ENCODE results near the gene SYNPO.

The SYNPO gene

DNA sequence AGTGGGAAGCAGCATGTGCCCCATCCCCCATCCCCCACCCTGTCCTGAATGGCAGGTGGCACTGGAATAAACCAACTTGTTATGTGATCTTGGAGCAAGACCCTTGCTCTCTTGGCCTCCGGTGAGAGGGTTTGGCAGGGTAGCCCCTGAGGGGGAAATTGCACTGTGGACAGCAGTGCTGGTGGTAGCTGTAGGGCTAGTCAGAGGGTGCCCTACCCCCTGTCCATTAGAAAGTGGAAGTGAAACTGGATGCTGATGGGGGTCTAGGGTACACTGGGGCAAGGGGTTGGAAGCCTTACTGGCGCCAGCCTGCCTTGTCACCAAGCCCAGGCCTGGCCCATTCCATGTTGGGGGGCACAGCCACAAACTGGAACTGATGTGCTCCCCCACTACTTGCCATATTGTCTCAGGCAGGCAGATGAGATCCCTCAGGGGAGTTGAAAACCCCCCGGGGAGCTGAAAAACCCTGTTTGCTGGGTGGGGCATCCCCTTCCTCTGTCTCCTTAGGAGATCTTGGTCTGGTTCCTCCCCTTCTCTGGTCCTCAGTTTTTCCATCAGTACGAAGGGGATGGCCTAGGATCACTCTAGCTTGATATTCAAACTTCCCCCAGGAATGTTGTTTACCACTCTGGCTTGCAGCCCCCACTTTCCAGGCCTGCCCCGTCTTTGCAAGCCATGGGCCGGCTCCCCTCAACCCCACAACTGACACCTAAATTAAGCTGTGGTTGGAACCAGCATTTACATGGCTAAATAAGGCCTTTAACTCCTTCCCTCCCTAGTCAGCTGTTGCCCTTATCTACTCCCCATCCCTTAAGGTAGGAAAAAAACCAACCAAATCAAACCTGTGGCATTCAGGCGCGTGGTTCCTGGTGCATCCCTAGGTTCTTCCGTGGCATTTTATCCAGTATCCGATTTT is 14.4 kb upstream of the SYNPO start:
- DNase-seq: no peak

DNA sequence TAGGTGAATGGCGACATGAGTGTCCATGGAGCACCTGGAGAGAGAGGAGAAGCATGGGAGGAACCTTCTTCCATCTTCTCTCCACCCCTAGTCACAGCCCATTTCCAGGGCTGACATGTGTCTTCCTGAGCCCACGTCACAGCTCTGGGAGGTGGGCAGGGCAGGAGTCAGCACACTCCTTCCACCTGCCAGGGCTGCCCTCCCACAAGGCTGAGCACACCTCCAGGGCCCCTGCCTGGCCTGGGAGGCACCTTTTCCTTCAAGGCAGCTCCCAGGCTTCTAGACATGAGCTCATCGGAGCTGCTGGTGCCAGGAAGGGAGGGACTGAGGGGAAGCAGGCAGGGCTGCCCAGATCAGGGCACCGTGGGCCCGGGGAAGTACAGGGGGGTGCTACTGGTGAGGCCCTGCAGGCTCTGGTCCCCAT is 13.6 kb upstream of the SYNPO start:
- DNase-seq: no peak

DNA sequence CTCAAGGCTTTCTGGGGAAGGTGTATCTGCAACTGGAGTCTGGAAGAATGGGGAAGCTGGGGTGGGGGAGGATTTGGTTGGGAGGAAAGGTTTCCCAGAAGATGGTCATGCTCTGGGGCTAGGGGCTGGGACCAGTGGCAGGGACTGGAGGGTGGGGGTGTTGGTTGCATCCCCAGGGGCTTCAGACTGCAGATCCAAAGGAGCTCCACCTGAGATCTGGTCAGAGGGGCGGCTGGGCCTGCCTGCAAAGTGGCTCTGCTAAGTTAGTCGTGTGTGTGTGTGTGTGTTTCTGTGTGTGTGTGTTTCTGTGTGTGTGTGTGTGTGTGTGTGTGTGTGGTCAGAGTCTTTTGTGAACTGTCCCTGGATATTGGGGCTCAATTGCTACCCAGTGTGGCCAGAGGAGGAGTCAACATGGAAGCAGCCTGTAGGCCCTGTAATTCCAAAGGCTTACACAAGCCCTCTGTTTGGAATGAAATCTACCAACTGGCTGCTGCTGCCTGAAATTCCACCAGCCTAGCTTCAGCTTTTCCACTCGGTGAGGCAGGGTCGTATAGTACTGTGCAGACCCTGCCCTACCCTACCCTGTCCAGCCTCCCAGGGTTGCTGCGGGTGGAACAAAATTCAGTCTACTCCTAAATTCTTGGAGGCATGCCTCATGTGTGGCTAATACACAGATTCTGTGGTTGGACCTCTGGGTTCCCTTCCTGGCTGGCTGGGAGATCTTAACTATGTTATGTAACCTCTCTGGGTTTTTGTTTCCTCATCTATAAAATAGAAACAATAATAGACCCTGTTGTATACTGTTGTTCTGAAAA is 12.5 kb upstream of the SYNPO start:
- no peak for DNase-seq

DNA sequence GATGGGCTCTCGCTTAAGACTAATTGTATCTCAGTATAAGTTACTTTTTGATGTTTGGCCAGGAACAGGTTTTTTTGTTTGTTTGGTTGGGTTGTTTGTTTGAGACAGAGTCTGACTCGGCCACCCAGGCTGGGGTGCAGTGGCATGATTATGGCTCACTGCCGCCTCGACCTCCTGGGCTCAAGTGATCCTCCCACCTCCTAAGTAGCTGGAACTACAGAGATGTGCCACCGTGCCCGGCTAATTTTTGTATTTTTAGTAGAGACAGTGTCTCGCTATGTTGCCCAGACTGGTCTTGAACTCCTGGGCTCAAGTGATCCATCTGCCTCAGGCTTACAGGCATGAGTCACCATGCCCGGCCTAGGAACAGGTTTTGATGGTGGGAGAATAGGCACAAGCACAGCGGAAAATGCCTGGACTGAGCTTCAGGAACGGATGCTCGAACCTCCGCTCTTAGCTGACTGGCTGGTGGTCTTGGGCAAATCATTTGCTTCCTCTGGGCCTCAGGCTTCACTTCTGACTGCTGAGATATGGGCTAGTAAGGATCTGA is 11.4 kb upstream of the SYNPO start:
- no peak for DNase-seq

DNA sequence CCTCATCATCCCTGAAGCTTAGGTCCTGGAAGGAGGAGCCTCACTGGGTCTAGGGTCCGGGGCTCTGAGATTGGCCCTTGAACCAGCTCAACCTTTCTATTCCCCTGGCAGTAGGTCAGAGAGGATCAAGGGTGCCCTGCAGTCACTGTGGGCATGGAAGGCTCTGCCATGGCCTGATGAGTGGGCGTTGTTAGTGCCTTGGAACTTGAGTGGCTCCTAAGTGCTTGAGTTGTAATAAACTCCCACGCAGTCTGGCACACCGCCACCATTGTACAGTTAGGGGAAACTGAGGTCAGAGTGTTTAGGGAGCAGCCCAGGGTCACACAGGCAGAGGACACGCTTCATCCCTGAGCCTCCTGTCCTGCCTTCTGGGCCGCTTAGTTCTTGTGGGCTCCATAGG is 10.4 kb upstream of the SYNPO start:
- no peak for DNase-seq

DNA sequence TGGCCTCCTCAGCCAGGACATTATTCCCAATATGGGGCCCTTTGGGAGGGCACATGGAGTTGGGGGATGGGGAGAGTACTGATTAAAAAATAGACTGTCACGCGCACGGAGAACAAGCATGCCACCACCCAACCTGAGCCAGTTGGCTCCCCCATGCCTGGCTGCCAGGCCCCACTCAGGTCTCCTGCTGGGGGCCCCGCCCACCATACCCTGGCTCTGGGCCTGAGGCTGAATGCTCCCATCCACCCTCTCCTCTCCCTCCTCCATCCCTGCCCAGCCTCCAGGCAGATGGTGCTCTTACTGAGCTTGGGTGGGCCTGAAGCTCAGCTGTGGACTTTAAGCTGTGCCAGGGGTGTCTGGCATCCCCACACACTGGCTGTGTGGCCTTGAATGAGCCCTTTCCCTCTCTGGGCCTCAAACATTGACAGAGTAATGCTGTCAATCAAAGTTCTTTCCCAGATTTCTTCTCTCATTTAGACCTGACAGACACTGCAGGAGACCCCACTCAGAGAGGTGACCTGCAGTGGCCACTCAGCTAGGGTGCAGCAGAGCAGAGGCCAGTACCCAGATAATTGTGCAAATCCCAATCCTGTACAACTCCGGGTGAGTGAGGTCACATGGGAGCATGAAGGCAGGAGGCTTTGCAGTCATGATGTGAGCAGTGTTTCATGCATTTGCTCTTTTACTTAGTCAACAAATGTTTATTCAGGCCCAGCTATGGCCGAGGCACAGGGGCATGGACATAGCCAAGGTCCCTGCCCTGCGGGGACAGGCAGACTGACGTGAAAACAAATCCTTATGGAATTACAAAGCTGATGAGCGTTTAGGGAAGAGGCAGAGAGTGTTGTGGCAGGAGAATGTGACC is 9.8 kb upstream of the SYNPO start:
- no peak for DNase-seq

DNA sequence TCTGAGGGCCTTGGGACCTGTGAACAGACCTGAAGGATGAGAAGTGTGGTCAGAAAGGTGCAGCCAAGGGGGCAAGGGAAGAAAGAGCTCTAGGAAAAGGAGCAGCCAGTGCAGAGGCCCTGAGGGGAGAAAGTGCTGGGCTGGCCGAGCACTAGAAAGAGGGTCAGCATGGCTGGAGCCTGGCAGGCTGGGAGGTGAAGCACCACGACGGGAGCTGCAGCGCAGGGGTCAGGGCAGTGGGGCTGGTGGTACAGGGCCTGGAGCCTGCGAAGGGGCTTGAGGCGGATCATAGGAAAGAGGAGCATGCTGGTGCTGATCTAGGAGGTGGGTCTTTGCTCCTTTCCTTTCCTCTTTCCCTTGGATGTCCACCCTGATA is 9.1 kb upstream of the SYNPO start:
- no peak for DNase-seq

DNA sequence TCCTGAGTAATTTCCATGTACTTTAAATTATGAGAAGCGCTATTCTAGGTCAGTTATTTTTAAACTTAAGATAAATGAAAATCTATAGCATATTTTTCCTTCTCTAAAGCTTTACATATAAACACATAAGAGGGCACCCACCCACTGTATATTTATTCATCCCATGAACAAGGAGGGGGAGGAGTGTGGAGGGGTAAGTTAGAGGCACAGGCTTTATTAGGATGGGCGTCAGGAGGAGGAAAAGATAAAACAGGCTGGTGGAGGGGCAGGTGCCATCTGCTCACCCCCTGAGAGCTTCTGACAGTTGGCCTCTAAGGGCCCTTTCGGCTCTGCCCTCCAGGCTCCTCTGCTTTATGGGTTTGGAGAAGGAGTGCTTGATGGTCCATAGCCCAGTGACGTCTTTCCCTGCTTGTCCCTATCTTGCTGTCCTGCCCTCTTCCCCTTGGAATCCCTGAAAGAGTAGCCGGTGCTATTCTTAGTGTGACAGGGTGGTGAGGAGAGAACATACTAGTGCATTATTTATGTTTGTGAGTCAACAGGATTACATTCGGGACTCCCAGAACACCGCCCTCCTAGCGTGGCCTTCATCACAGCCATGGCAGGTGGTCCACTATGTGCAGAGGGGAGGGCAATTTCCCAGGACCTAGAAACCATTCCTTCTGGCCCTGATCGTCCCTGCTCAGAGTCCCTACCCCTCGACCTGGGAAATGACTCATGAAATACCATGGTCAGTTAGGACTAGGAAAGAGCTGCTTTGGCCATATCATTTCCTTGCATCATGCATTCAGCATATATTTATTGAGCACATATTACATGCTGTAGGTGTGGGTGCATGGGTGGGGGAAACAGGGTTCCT is 7.9 kb upstream of the SYNPO start:
- DNase-seq: no peak

DNA sequence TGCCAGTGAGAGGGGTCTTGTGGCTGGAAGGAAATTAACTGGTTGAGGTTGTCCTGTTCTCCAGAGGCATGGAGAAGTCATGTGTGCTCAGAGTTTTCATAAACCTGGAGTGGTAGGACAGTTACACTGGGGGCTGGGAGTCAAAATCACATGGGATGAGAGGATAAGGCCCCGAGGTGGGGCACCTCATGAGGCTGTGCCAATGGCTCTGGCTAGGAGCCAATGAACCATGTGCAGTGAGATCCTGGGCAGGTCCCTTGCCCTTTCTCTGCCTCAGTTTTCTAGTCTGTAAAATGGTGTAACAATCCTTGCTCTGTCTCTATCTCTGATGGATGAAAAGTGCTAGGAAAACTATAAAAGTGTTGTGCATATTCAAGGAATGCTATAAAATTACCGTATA is 7.0 kb upstream of the SYNPO start:
- DNase-seq: no peak

DNA sequence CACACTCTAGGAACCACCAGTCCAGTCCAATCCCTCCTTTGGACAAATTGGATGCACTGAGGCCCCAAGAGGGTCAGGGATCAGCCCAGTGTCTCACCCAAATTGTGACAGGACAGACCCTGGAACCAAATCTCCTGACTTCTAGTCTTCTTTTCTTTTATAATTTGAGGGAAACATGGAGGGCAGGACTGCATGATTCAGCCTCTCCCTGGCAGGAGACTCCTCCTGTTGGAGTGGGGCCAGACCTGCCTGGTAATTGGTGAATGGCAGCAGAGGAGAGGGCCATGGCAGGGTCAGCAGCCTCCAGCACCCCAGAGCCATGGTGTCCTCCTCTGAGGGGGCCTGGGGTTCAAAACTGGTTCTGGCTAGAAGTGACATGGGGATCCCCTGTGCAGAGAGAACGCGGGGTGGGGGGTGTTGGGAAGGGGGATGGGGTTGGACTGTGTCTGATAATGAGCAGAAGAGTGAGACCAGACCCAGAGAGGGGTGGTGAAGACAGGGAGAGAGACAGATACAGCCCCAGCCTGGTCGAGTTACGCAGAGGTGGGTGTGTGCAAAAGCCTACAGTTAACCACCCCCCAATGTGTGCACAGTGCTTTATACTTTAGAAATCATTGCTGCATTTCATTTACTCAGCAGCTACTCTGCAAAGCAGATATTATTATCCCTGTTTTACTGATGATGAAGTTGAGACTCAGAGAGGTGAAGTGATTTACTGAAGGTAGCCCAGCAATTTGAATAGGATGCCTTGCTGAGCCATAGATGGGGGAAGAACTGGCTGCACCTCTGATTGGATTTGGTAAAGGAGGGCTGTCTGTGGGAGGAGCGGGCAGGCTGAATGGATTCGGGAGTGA is 3.8 kb upstream of the SYNPO start:
- no peak for DNase-seq

DNA sequence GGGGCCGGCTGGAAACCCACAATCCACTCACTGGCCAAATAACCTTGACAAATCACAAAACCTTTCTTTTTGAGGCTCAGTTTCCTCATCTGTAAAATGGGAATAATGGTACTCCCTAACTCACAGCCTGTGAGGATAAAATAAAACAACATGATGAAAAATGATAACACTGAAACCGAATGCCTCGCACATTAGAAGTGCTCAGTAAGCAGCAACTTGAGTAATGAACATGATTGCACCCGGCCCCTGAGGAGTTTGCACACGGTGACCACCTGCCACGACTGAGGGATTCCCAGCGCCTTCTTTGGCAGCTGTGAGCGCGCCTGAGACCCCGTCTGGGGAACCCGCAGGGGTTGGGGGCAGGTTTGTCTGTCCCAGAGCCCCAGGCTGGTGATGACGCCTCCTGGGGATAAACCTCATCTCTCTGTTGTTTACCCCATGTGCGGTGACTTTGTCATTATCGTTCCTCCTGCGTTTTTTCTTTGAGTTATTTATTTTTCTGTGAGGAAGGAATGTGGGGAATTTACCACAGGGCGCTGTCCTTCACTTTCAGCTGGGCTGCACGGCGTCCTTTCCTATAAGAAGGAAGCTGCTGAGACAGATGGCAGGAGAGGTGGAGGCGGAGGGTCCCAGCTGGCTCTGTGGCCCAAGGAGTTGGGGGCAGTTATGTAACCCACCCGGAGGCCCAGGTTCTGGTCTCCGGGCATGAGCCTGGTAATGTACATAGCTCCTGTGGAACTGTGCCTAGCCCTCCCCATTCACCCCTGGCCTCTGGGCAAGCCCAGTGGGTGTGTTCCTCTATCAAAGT is 3.0 kb upstream of the SYNPO start:
- DNase-seq: peak; percentile 75

DNA sequence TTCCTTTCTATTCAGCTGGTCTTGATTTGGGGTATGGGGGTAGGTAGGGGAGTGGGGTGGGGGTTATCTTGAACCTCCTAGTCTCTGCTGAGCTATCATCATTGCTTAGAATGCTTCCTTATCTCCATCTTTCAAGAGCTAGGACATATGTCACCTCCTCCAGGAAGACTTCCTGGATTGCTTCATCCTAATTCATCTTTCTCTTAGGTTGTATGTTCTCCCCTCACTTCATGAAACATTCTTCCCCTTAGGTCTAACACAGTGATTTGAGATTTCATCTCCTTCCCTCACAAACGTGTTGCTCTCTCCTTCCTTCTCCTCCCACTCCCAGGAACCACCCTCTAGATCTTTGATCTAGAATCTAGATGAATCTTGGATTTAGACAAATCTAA is 2.4 kb upstream of the SYNPO start:
- no peak for DNase-seq

DNA sequence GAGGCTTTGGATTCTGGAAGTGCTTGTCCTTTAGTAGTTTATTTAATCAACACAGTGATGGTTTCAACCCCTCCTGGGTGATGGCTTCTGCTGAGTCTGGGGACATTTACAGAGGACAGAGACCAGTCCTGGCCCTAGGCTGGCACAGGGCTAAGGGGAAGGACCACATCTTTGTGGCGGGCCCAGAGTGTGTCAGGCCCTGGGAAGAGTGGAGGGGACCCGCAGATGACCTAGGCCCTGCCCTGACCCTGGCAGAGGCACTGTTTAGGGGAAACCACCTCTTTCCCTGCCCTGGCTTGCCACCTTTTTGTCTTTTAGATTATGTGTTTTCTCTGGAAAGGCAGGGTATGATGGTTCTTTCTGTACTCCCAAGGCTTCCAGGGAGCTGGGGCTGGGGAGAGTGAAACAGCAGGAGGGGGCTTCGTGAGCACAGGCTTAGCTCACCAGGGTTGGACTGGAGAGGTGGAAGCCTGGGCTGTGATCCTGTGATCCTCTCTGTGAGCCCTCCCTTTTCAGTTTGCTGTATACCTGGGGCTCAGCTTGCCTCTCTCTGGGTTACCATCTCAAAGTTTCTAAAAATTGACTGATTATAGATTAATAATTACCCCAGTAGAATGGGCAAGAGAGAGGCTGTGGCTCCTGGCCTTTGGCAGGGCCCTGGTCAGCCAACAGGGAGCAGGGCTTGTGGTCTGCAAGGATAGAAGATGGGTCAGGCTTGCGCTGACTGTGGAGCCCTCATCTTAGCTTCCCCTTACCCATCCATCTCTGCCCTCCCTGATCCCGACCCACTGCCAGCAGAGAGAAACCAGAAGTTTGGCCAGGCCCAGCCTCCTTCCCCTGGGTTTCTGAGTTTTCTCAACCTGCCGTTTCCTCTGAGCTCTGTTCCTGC is 1.7 kb upstream of the SYNPO start:
- DNase-seq: no peak

DNA sequence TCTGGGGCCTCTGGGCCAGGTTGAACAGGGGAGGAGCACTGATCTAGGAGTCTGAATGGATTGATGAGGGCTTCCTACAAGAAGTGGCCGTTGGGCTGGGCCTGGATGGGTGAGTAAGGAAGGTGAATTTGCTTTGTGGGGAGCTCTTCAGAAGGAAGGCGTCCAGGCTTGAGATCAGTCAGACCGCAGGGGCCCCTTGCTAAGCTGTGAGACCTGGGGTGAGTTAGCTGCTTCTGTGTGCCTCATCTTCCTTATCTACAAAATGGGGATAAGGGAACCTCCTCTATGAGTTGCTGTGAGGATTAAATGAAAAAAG is 1.1 kb upstream of the SYNPO start:
- no peak for DNase-seq

DNA sequence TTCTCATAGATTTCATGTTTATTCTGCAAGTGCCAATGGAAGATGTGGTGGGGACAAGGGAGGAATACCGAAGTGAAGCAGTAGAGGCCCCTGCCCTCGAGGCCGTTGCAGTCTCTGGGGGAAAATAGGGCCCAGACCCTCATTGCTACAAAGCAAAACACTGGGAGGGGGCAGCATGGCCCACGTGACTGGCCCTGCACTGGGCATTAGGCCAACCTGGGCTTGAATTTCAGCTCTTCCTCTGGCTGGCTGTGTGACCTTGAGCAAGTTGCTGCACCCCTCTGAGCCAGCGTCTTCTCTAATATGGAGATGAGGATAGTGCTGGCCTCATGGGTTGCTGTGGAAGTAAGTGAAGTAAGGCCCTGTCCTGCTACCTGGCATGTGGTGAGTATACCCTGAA is 709 bp upstream of the SYNPO start:
- DNase-seq: no peak

DNA sequence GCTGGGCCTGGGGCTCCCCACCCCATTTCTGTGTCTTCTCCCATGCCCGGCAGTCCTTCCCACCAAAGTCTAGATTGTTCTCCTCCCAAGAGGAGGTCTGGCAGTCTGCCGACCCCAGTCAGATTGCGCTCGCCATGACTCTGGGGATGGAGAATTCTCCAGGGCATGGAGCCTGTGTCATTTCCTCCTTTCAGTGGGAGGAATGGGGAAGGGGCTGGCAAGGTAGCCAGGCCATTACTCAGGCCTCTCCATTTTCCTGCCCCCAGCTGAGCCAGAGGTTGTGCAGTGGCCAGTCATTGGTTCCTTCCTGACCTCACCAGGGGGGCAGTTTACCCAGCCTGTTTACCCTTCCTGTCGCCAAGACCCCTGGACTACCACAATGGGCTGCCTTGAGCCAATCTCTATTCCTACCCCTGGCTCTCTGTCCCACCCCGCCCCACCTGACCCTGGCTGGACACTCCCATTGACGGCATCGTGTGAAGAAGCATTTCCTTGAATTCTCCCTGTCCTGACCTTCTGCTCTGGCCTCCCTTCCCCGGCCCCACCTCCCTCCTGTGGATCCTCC is 628 bp downstream of the SYNPO start:
- DNase-seq: no peak

DNA sequence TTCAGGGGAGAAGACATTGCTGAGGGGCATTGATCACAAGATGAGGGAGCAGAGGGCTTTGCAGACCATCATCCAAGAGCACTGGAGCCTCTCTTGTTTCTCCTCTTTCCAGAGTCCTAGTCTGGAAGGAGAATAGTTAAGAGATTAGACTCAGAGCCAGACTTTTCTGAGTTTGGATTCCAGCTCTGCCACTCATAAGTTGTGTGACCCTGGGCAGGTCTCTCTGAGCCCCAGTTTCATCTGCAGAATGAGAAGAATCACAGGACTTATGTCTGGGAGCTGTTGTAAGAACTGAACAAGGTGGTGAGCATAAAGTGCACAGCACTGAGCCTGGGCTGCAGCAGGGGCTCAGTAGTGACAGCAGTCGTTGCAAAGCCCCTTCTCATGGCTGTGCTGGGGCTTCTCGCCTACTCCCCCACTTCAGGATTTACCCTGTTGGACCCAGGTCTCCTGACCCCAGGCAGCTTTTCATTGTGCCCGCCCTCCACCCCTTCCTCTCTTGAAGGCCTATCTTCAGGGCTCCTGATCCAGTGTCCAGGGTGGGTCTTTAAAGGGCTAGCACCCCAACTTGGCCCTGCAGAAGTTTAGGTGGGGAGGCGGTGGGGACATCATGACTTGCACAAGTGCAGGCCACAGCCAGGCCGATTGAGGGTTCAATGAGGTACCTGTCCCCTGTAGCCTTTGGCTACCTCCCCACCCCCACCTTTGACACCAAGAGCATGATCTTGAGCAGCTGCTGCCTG is 1.5 kb downstream of the SYNPO start:
- DNase-seq: no peak

DNA sequence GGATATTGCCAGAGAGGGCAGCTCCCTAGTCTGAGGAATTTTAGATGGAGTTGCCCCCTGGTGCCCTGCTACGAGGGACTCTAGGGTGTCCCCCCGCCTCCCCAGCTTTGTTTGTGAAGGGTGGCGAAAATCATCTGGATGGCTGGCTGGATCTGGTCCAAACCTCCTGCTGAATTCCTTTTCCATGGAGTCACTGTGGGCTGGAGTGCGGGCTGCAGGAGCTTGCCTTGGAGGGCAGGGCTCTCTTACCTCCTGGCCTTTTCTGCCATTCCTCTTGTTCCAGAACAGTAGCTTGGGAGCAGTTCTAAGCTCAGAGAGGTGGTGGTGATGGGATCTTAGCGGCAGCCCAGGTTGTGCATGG is 2.1 kb downstream of the SYNPO start:
- DNase-seq: peak; percentile 69

All from amniotic stem cell (primary cell).